NCI-H226 (cell line): ENCODE results near the gene C14orf180.

Experiments used
- DNase-seq: peaks from one replicate; pipeline ENCODE4 v3.0.0-alpha.2; 2015

C14orf180 gene

DNA sequence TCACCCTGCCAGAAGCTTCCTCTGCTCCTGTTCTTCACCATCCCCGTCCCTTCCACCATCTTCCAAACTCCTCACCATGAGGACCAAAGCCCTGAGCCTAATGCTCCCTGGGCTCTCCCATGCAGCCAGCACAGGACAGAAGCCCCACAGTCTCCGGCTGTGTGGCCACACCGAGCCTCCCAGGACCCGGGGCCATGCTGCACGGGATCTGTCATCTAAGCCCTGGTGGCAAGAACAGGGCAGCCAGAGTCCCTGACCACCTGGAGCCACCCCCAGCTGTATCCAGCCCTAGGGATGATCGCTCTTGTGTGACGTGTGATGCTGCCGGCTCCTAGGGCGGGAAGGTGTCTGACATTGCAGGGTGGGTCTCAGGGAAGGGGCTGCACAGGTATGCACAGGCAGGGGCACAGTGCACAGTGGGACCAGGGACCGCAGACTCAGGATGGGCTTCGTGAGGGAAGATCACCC is 16.9 kb downstream of the C14orf180 start:
- no peak for DNase-seq

DNA sequence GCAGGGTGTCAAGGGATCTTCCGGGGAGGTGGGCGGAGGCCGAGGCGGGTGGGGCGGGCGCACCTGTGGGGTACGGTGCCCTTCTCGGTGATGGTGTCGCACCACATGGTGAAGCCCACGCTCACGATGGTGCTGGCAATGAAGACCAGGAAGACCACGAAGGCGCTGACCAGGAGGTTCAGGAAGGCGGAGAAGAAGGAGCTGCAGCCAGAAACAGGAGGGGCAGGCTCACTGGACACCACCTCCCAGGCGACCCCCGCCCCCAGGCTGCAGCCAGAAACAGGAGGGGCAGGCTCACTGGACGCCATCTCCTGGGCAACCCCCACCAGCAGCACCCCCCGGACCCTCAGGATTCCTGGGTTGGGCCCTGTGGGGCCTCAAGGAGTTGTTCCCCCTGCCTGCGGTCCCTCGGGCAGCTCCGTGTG is 17.4 kb downstream of the C14orf180 start:
- no peak for DNase-seq

DNA sequence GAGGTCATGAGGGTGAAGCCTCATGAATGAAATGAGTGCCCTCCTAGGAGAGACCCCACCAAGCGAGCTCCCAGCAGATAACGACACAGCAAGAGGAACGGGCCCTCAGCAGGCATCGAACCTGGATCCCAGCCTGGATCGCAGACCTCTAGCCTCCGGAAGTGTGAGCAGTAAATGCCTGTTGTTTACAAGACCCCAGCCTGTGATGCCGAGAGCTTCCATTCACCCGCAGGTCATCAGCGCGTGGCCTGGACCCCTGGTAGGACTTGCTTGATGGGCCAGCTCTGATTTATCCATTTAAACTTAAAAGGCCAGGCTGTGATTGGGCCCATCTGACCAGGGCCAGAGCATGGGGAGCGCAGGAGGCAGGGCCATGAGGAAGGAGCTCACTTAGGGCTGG is 18.0 kb downstream of the C14orf180 start:
- no peak for DNase-seq

DNA sequence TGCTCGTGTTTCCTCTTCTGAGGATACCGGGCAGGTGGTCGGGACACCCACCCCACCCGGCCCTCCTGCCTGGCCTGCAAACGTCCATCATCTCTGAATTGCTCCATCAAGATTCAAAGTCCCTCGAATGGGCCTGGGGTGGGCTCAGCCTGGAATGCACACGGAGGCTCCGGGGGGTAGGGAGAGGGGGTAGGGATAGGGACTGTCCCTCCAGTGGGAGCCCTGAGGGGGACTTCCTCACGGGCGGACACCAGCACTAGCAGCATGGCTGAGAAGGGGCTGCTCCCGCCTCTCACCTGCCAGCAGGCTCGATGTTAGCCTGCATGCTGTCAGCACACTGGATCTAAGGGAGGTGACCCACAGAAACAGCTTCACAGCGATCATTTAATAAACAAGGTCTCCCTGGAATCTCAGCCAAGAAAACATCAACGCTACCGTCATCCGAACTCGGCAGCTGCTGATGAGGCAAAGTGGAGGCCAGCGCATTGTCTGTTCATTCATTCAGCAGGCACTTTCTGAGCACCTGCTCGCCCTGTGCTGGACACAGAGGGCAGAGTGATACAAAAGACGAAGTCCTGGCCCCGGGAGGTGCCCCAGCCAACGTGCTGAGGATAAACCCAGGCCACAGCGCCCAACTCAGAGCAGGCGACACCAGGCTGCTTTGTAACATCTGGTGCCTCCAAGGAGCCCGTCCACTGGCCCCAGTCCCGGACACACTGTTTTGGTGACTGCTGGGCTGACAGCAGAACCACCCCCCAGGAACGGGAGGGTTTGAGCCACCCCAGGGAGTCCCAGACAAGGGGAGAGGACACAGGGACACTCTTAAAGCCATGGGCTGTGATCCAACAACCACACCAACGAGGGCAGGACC is 18.7 kb downstream of the C14orf180 start:
- no peak for DNase-seq

DNA sequence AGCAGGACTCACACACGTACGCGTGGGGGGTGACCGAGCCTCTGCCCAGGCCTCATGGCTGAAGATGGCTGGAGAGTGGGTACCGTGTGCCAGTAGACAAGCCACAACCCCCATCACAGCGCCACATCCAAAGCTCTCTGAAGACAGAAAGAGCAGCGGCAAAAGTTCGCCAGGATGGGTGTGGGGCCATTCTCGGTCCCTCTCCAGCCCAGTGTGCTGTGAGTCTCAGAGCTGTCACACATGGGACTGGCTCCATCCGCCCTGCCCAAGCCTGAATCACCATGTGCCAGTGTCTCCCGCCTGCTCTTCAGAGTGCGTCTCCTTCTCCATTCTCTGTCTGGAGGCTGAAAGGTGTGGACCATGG is 19.3 kb downstream of the C14orf180 start:
- no peak for DNase-seq

DNA sequence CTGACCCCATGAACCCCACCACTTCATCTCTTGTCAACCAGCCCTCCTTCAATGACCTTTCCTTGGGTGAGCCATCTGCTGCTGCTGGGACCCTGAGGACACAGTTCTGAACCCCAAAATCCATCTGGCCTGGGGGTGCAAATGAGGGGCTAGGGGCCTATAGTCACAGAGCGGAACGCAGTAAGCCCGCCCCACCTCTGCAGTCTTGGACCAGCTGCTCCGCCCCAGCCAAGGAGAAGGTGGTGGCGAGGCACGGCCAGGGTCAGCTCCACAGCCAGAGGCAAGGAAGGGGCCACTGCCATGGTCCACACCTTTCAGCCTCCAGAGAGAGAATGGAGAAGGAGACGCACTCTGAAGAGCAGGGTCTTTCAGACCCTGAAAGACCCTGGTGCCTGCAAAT is 19.9 kb downstream of the C14orf180 start:
- no peak for DNase-seq

DNA sequence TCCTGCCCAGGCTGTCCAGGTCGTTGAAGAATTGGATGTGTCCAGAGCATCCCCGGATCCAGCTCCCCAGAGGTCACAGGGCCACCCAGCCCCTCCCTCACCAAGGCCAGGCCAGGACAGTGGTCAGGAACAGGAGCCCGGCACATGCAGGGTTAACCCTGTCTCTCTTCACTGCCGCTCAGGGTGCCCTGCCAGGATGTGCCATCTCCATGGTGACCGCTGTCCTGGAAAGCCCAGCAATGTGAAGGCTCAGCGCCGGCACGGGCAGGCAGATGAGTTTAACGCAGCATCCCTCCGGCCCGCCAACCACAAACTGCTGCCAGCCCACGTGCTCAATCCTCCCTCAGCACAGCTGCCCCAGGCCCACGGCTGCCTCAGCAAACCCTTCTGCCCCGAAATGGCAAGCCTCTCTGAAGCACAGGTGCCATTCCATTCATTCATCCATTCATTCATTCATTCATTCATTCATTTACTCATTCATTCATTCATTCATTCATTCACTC is 20.6 kb downstream of the C14orf180 start:
- DNase-seq: no peak

DNA sequence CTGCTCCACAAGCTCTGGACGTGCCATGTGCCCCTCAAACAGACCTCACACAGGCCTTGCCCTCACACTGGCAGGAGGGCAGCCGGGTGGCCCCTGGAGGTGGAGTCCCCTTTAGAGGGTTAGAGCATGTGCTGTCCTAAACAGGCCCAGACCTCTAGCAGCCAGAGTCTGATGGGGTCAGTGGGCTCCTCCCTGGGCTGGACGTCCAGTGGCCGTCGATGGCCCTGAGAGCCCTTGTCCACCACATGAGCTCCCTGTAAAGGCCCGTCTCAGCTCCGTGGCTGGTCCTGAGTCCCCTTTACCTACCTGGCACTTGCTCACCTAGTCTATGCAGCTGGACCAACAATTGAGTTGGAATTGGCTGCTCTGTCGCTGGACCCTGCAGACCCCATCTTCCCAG is 21.2 kb downstream of the C14orf180 start:
- DNase-seq: no peak

DNA sequence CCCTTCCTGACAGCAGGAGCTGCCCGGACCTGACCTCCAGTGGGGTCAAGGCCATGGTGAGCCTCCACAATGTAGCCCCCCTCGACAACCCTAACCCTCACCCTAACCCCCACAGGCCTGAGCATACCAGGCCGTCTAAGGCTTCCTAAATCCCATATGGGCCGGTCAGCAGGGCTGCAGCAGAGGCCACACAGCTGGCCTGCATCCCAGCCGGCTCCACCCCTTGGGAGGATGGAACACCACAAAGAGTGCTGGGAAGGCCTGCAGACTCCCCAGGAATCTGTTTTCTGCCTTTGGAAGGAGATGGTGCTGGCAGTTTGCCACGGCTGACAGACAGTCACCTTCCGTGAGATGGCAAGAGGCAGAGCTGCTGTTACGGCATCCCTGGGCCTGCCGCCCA is 22.2 kb downstream of the C14orf180 start:
- DNase-seq: no peak

DNA sequence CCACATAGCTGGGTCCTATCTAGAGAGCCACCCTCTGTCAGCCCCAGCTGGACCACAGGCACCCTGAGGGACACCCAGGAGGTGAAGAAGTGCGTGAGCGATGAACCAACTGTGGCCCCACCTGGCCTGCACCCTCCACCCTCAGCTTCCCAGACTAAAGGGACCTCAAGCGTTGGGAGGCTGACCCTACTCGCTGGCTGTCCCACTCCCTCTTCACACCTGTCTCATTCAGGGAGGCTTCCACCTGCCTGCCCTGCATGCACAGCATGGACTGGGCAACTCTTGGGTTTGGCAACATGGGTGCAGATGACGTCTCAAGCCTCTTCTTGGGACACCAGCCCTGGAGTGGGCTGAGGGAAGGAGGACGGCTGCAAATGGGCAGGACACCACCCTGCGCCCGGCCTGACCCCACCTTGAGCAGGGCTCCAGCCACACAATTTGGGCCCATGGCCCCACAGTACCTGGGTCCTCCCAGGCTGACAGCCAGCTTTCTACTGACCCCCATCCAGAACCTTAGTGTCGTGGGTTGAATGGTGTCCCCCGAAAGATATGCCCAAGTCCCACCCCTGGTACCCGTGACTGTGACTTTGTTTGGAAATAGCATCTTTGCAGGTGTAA is 22.9 kb downstream of the C14orf180 start:
- no peak for DNase-seq

DNA sequence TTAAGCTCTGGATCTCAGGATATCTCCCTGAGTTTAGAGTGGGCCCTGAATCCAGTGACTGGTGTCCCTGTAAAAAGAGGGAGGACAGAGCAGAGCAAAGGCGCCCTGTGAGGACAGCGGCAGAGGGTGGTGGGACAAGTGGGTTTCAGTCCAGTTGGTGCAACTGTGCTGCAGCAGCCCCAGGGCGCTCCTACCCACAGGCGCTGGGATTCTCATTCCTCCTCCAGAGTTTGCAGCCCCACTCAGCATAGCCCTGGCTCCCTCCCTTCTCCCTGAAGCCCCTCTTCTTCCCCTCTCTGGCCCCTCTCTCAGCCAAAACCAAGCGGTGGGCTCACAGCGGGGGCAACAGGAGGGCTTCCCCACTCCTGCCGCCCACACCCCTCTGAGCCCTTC is 23.4 kb downstream of the C14orf180 start:
- no peak for DNase-seq

DNA sequence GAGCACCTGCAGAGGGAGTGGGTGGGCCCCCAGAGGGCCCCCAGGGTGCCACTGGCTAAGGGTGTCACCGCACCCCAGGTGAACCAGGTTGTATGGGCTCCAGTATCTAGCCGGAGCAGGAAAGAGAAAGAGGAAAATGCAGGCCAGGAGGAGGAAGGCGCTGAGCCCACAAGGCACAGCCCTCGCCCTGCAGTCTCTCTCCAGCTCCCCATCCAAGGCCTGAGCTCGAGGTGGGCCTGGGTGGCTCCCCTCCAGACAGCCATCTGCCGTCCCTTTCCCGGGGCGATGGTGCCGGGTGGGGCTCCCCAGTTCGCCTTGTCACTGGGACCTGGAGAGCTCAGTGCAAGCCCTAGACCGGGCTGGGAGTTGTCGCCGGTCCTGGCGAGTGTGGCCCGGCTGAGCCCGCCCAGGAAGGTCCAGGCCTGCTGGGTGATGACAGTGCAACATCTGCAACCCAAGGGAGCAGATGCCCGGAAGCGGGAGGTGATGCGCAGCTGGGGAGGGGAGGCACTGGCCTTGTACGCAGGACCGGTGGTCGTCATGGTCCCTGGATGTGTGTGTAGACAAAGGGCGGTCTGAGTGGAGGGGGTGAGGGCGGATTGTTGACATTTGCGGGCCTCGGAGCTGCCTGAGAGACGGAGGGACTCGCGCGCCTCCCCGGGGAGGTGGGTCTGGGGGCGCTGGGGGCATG is 24.3 kb downstream of the C14orf180 start:
- no peak for DNase-seq

DNA sequence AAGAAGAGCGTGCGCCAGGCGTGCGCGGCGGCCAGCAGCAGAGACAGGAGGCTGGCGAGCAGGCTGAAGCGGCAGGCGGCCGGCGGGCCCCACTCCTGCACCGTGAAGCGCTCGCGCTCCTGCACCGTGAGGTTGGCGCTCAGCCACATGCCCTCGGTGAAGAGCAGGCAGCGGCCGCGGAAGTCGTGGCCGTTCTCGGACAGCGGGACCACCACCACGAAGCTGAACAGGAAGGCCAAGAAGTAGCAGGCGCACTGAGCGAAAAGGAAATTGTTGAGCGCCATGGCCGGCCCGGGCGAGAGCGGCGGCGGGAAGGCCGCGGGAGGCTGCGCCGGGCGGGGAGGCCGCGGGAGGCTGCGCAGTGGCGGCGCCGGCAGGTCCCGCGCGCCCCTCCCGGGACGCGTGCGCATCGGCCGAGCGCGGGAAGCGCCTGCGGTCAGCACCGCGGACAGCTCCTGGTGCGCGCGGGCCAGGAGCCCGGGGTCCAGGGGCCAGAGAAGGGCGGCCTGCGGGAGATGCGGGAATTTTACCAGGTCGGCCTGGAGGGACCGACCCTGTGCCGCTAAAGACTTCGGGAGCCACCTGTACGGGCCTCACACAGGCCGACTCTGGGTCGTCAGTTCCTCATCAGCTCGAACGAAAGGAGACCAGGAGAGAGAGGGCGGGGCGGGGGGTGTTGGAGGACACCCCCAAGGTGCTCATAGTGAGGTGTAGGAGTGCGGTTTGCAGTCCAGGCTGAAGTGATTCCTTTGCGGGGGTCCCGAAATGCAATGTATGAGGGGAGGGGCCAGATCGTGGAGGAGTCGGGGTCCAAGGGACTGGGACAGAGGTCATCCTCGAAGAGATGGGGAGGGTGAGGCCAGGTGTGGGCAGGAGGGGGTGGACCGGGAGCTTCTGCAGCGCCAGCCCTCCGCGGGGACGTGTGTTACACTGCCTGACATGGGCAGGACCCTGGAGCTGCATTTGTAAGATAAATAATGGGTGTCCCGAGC is 25.2 kb downstream of the C14orf180 start, which contains the start of gene TMEM179:
Gene TMEM179 (minus strand): TSS at position 315 of the 992 bp plus-strand sequence. CDS start 31 bp downstream, at position 284.
- DNase-seq: no peak

DNA sequence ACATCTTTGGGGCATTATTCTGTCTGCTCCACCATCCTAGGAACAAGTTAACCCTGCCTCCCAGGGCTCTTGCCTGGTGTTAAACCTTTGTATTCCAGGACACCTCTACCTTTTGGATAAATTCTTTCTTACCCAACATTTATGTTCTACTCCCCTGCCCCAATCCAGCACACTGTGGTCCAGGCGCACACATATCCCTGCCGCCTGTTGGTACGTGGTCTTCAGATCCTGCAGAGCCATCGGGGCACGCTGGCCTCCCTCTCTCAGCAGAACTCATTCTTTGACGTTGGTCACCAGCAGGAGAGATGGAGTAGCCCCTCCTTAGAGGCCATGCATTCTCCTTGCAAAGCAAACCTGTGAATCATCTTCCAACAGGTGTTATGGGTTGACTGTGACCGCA is 30.1 kb downstream of the C14orf180 start:
- DNase-seq: no peak

DNA sequence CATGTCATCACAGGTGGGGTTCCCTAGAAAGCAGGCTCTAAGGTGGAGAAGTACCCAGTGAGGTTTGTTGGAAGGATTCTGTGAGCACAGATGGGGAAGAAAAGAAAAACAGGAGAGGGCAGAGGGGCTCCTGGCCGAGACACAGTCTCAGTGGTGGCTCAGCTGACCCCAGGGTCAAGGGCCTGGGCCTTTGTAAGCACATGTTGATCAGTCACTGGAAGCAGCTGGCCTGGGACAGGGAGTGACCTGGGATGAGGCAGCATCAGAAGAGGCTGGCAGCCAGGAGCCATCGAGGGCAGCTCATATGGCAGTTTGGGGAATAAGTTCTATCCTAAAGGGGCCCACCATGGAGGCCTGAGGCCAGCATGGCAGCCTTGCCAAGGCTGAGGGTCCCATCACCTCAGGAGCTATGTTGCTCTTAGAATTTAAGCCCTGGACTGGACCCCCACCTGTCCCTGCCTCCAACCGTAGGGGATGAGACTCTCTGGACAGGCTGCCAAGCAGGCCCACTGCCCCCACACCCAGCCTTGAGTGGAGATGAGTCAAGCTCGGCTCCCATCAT is 31.3 kb downstream of the C14orf180 start:
- no peak for DNase-seq

DNA sequence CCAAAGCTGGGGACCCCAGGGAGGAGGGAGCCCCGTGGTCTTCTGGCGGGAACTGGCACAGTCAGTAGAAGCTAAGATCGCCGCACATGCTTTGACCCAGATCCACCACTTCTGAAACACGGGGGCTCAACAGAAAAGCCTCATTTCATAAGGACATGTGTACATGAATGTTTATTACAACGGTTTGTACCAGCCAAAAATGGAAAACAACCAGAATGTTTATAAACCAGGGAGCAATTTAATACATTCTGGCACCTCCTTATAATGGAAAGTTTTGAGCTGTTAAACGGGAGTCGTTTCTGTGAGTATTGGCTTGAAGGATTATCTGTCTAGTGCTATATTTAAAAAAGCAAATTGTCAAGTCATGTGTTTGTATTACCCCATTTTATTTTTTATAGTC is 32.3 kb downstream of the C14orf180 start:
- DNase-seq: no peak

DNA sequence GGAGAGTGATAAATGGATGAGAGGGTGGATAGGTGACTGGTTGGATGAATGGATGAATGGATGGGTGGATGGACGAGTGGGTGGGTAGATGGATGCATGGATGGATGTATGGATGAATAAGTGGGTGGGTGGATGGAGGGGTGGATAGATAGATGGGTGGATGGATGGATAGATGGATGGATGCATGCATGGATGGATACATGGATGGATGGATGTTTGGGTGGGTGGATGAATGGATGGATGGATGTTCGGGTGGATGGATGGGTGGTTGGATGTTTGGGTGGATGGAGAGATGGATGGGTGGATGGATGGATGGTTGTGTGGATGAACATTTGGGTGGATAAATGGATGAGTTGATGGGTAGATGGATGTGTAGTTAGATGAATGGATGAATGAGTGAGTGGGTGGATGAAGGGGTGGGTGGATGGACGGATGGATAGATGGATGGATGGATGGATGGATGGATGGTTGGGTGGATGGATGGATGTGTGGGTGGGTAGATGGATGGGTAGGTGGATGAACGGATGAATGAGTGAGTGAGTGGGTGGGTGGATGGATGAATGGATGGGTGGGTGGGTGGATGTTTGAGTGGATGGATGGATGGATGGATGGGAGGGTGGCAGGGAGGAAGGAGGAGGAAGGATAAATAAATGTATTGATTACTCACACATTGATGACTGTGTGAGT is 34.7 kb downstream of the C14orf180 start:
- DNase-seq: no peak

DNA sequence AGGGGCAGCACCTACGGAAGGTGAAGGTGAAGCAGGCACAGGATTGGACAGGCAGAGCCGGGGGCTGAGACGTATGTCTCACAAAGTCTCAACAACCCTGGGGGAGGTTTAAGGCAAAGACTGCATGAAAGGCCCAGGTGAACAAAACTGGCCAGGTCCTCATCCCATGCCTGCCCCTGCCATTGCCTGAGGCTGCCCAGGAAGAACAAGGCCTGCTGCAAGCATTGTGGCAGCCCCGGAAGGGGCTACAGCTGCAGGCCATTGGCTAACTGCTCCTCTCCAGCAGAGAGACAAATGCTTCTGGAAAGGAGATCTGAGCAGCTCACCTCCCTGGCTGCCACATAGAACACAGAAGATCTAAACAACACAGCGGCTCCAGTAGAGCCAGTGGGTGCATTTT is 45.4 kb downstream of the C14orf180 start:
- DNase-seq: no peak

DNA sequence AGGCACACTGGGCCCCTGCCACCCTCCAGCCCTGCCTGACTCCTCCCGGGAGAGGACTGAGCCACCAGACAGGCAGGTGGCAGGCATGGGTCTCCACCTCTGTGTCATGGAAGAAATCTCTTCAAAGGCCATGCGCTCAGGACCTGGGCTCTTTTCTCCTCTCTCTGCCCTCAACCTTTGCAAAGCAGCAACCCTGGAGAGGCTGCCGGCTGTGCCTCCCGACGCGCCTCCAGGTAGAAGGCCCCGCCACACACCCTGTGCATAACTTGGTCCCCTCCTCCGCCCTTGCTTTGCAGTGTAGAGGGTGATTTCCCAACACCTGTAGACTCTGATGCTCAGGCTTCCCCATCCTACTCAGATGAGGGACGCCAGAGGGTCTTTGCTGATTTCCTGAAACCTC is 53.2 kb downstream of the C14orf180 start:
- DNase-seq: no peak

DNA sequence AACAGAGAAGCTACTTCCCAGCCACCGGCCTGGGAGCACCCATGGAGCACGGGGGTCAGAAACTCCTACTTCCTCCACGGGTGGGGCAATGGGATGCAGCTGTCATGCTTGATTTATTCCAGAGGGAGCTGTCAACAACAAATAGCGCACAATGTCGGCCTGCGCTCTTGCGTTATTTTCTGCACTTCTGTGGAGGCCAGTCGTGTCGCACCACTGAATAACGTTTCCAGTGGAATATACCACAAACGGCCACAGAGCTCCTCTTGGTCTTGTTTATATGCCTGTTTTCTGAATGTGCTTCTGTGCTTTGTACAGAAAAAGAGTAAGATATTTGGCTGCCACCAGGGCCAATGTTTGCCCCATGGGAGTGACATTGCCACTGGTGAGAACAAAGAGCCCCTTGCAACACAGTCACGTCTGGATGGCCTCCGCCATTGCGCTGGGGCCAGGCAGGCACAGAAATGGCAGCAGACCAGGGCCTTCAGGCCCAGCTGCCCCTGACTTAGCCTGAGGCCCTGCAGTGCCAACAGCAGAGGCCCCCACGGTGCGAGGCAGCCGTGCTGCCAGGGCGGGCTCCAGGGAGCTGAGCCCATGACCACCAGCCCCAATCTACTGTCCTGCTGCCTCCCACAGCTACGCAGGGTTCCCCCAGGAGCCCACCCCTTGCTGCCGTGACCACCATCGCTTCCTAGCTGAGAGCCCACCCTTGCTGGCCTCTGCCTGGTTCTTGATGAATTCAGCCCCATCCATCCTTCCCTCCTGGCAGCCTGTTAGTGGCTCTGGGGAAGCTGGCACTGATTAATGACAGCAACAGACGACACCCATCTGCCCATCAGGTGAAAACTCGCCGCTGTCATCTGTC is 53.9 kb downstream of the C14orf180 start:
- DNase-seq: no peak
